Esophagus muscularis mucosa (tissue), 3 donors: ENCODE measurements around the gene RASGRF2.

Experiments used
- POLR2AphosphoS5 ChIP-seq, 2 donors: sonication (generic); formaldehyde crosslinking; IDR thresholded peaks; one replicate each; pipeline ENCODE4 v1.6.1; 2017; ENCODE audit warnings: antibody characterized with exemption in 2 of 2
- TF ChIP-seq, protein P1 (sequence below), 3 experiments: fragments of 200-600 bp in 2 of 3; fragments of 450-650 bp in 1 of 3; sonication (generic) in 2 of 3; IDR thresholded peaks; one replicate each; pipeline ENCODE4 v1.5.1; 2017 to 2019; ENCODE audit warnings: antibody characterized with exemption in 3 of 3, mild to moderate bottlenecking in 2 of 3, moderate library complexity in 1 of 3

DNA sequence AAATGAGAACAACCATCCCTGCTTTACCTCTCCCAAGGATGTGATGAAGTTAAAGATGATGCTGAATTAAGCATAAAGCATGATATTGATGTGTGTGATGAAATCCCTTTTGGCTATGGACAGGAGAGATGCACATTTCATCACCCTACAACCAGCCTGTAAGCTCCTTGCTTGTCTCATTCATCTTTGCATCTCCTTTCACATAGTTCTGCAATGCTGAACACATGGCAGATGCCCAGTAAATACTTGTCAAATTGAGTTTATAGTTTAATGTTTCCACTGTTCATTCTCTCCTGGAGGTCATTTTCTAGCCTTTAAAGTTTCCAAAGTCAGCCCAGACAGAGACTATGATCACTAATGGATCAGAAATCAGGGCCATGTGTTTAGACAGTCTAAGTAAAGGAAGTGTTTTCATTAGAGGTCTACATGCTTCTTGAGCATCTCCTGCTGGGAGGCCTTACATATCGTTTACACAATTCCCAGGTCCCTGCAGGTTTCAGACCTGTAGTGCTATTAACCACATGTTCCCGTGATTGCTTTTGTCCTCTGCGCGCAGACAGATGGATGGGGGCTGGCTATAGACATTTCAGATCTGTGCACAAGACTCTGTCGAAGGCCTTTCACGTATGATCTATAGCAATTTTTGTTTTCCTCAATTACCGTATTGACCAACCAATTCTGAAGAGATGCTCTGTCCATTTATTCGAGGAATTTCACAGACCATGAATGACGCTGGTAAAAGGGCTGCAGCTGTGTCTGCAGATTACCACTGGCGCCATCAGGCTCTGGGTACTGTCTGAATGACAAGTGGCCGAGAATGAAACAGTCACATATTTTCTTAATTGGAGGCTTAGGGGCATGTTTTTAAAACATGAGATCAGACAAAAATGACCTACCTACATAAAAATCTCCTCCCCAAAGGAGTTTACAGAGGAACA, 223.9 kb downstream of the RASGRF2 start:
- TF ChIP-seq, protein P1, sequence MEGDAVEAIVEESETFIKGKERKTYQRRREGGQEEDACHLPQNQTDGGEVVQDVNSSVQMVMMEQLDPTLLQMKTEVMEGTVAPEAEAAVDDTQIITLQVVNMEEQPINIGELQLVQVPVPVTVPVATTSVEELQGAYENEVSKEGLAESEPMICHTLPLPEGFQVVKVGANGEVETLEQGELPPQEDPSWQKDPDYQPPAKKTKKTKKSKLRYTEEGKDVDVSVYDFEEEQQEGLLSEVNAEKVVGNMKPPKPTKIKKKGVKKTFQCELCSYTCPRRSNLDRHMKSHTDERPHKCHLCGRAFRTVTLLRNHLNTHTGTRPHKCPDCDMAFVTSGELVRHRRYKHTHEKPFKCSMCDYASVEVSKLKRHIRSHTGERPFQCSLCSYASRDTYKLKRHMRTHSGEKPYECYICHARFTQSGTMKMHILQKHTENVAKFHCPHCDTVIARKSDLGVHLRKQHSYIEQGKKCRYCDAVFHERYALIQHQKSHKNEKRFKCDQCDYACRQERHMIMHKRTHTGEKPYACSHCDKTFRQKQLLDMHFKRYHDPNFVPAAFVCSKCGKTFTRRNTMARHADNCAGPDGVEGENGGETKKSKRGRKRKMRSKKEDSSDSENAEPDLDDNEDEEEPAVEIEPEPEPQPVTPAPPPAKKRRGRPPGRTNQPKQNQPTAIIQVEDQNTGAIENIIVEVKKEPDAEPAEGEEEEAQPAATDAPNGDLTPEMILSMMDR (IDR thresholded peaks at IDR 0.05), result no peak
- no peak for TF ChIP-seq POLR2AphosphoS5 (IDR thresholded peaks at IDR 0.05)
